NCI-H2196 (cell line): ENCODE measurements around the gene MRPS5.

Source experiments
- DNase-seq: peaks from one replicate; lab custom pipeline; 2025; ENCODE audit not compliant: unreplicated experiment; lab: John Stamatoyannopoulos, UW

The MRPS5 gene

DNA sequence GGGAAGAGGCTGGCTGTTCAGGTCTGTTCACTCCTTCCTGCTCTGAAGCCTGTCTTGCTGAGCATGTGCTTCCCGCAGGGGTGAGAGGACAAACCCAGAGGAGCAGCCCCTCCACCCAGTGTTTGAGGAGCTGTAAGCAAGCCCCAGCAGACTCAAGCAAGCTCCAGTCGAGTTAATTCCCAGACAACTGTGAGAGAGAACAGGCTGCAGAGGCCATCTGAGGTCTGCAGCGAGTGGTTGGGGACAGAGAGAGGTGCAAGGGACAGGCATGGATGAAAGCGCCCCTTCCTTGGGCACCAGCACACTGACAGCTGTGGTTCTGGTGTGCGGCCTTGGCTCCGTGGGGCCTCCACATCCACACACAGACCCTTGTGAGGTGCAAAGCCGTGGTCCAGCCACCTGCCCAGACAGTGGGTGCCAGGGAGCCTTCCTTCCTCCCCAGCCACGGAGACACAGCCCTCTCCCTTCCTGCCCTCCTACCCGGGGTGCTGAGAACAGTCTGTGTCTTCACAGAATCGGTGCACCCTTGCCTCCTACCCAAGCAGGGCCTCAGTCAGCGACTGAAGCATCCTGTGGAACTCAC is 59.9 kb downstream of the MRPS5 start:
- no peak for DNase-seq

DNA sequence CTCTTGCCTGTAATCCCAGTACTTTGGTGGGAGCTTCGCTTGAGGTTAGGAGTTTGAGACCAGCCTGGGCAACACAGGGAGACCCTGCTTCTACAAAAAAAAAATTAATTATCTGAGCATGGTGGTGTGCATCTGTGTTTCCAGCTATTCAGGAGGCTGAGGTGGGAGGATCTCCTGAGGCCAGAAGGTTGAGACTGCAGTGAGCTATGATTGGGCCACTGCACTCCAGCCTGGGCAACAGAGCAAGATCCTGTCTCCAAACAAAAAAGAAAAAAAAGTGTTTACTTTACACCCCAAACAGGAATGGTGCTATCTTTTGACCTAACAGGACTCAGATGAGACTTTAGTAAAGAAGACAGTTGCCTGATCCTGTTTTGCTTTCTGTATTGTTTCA is 60.5 kb downstream of the MRPS5 start:
- no peak for DNase-seq

DNA sequence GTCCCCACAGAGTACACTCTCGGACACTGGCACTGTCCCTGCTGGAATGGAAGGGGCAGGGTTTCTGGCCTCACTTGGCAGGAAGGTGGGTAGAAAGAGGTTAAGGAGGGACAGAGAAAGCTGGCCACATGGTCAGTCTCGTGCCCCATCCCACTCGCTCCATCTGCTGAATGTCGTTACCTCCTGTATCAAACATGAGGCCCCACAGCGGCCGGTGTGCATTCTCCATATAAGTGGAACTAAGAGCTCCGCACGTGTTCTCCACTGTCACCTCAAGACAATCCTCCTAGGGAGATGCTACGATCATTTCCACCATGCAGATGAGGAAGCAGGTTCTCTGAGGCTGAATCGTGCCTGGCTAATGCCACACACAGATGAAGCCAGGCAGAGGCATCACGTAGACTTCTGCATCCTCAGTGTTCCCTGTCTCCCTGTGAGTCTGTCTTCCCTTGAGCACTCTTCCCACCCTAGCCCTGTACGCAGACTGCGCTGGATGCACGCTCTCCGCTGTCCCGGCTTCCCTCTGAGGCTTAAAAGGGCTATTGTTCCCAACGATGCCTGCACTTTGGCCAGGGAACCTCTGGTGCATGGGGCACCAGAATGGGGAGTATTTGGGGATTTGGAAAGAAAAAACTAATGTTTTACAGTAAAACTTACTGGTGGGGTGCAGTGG is 61.0 kb downstream of the MRPS5 start:
- no peak for DNase-seq

GRCh38 chr2:95059656-95060370 is 61.8 kb downstream of the MRPS5 start:
- no peak for DNase-seq

- no peak for DNase-seq
These were observed 62.5 kb downstream of the MRPS5 start for GRCh38 chr2:95058989-95059641.

GRCh38 chr2:95058466-95058988 is 63.1 kb downstream of the MRPS5 start:
- no peak for DNase-seq

DNA sequence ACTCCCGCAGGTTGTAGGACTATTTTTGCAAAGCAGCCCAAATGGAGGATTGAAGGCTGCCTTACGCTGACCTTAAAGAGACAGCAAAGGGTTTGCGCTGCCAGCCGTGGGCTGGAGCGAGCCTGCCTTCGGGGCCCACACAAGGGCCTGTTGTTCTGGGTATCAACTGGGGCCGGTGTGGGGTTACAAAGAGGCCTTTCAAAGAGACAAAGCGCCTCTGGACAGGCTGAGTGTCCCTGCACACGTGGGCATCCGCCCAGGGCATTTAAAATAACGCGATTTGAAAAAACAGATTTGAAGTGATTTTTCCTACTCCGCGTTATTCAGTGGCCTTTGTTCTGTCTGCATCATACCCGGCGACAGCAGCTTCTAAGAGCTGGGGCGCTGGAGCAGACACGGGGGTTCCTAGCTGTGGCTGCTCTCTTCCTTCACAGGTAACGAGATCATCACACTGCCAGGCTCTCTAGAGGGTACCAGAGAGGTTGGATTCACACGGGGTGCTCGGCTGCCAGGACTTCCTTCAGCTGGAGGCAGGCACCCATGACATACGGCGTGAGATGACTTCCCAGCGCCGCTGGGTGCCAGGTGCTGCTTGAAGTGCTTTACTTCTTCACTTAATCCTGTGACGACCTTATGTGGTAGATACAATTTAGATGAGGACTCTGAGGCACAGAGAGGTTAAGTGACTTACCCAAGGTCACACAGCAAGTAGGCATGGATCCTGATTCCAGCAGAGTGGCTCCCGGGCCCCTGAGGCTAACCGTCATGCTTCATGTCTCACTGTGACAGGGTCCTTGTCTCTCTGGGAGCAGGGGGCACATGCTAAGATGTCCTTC is 63.9 kb downstream of the MRPS5 start:
- no peak for DNase-seq

- DNase-seq = no peak
These were observed 64.8 kb downstream of the MRPS5 start for GRCh38 chr2:95056461-95057459.

- no peak for DNase-seq
These were observed 65.6 kb downstream of the MRPS5 start for GRCh38 chr2:95056044-95056443.

DNA sequence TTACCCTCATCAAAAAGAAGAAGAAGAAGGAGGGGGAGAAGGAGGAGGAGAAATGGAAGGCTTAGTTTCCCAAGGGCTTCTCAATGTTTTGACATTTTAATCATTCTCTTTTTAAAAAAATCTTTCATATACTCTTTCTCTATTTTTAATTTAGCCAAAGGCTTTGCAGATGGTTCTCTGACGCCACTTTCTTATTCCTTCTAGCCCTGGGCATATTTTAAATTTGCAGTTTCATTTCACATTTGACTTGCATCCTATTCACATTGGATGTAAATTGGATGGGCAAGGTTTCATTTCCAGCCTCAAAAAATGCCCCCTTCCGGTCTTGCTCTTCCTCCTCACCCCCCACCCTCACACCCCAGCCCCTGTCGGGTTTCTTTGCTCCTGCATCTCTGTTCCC is 66.3 kb downstream of the MRPS5 start:
- no peak for DNase-seq

GRCh38 chr2:95054016-95054415 is 67.6 kb downstream of the MRPS5 start:
- no peak for DNase-seq

DNA sequence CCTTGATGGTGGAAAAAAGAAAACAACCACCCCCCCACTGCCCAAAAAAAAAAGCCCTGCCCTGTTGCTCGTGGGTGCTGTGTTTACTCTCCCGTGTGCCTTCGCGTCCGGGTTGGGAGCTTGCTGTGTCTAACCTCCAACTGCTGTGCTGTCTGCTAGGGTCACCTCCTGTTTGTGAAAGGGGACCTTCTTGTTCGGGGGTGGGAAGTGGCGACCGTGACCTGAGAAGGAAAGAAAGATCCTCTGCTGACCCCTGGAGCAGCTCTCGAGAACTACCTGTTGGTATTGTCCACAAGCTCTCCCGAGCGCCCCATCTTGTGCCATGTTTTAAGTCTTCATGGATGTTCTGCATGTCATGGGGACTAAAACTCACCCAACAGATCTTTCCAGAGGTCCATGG is 68.1 kb downstream of the MRPS5 start:
- DNase-seq = no peak

GRCh38 chr2:95052804-95053479 is 68.7 kb downstream of the MRPS5 start:
- no peak for DNase-seq

GRCh38 chr2:95052307-95052706 is 69.3 kb downstream of the MRPS5 start:
- no peak for DNase-seq

GRCh38 chr2:95051626-95052025 is 70.0 kb downstream of the MRPS5 start:
- no peak for DNase-seq

DNA sequence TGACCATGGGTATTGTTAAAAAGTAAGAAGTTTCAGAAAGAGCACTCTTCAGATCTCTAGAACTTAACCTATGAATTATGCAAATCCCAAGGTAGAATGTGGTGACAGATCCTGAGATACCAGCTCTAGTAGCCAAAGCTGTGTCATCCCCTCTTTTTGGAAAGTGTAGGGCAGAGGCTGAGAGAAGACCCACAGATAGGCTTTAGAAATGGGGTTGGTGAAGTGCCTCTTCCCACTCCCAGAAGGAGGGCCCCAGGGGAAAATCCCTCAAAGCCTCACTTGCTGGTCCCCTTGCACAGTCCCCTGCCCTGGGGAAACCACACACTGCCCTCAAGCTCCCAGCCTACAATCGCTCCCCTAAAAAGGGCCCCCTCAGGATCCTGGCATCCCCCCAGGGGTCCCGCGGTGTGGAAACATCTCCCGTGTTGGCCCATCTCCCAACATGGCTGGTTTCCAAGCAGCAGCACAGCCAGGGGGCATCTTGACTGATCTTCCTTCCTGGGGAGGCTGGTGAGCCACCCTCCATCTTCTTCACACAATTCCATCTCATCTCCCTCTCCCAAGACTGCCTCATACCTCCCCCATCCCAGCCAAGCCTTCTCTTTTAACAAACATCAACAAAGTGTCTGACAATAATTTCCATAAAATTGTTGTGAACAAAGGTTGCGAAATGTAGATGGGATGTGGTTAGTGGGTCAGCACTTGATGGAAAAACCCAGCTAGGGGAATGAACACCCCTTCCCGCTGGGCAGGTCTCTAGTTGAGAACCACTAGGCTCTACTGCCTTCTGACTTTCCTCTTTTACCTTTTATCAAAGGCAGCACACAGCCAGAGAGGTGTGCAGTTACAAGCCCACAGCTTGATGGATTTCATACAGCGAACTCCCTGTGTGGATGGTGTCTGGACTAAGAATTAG is 71.0 kb downstream of the MRPS5 start:
- no peak for DNase-seq

GRCh38 chr2:95049961-95050360 is 71.6 kb downstream of the MRPS5 start:
- DNase-seq = no peak

DNA sequence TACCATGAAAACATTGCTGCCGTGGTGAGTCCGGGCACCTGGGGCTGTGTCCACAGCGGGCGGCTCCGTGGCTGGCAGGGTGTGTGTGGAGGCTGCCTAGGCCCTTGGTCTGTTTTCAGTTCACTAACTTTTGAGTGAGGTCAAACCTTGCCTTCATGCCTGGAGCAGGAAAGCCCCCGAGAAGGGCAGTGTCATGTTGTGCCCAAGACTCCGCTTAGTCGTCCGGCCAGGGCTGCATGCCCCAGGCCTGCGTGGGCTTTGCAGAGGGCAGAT is 72.0 kb downstream of the MRPS5 start:
- DNase-seq = no peak
